ENCODE data around the gene ASB2. TPM values are rescaled to one million over a fixed set of nuclear protein-coding genes. Genes with fewer than 3 reads are reported as not detected.

The ASB2 gene
- total and polyA plus RNA-seq, 2 of the 8 experiments (the other 6 are each of a cell fraction or from before 2014, with no cell fraction given), result 1.0 to 2.1 TPM

DNA sequence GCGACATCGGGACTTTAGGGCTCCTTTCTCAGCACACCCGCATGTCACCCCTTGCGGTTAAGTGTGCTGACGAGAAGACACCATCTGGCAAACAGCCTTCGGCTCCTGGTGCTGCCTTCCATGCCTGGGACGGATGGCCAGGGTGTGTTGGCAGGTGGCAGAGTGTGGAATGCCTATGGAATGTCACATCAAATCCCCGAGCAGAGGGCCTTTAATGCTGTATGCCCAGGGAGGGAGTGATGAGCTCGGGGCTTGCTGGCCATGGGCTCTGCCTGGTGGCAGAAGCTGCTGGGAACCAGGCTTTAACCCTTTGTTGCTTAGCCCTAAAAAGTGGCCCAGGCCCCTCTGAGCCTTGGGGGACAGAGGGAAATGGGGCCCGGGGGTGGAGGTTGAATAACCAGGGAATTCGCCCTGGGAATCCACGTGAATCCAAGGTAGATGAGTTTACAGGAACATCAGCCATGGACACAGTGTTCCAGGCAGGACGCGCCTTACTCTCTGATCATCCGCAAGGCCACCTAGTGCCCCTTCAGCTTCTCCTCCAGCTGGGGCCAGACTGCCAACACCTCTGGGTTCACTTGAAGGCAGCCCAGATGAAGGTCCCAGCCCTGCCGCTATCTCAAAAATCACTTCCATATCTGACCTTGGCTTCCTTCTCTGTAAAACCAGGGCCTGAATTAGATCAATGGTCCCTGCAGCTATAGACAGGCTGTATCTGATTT, 31.9 kb downstream of the ASB2 start:
- no peak overlapping the region for H3K14ac ChIP-seq (ENCODE audit: insufficient read length)
- H3K23ac ChIP-seq (ENCODE audit: insufficient read length), result no peak overlapping the region
- no peak overlapping the region for H2BK5ac ChIP-seq (ENCODE audit: low read depth, low read length)
- POLR2A ChIA-PET (ENCODE audit: partially characterized antibody), result interaction anchor here (1.9 kb wide), 1 partner anchor 31 kb away, joined by 4 read pairs; no protein-coding TSS in a partner anchor
- no peak overlapping the region for H2BK20ac ChIP-seq (ENCODE audit: low read length)
- H2BK12ac ChIP-seq (ENCODE audit: low read depth, low read length), result no peak overlapping the region
- H3K9me3 ChIP-seq (ENCODE audit: insufficient read depth in 2 of 2, low read depth in 1 of 2, low read length in 1 of 2), result no peaks in the 10 kb centered on the region
- no peaks in the 10 kb centered on the region for H3K79me1 ChIP-seq (ENCODE audit: low read depth, low read length)
- H3K79me2 ChIP-seq (ENCODE audit: control insufficient read depth in 1 of 2, insufficient read depth in 2 of 2, low read length in 2 of 2), result no peaks in the 10 kb centered on the region
- CTCF ChIA-PET (ENCODE audit: partially characterized antibody), result interaction anchor here (1.6 to 20.5 kb wide), 5 partner anchors 9 to 55 kb away, joined by 5 to 484 read pairs (median 32); partner anchors contain the start of gene CCDC197
- TF ChIP-seq RNF2 (IDR thresholded peaks at IDR 0.05; ENCODE audit: borderline replicate concordance, low read depth, low read length, missing control alignments, poor library complexity, severe bottlenecking) (no peak), RXRA (IDR thresholded peaks at IDR 0.05; ENCODE audit: insufficient read depth, low read depth, low read length) (no peak), TEAD4 (IDR thresholded peaks at IDR 0.05; ENCODE audit: low read depth, low read length) (peak; percentile 45; the same call in 1 of the 2 replicates), POLR2AphosphoS5 (IDR thresholded peaks at IDR 0.05; ENCODE audit: low read depth, low read length) (no peak), EP300 (IDR thresholded peaks at IDR 0.05; ENCODE audit: borderline replicate concordance in 1 of 2, low read depth in 2 of 2, low read length in 2 of 2) (no peak), GTF2F1 (IDR thresholded peaks at IDR 0.05; ENCODE audit: borderline replicate concordance, low read depth, low read length) (no peak), FOSL1 (IDR thresholded peaks at IDR 0.05; ENCODE audit: insufficient read depth, low read depth, low read length) (no peak)
- TF ChIP-seq, protein P1, sequence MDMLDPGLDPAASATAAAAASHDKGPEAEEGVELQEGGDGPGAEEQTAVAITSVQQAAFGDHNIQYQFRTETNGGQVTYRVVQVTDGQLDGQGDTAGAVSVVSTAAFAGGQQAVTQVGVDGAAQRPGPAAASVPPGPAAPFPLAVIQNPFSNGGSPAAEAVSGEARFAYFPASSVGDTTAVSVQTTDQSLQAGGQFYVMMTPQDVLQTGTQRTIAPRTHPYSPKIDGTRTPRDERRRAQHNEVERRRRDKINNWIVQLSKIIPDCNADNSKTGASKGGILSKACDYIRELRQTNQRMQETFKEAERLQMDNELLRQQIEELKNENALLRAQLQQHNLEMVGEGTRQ (IDR thresholded peaks at IDR 0.05; ENCODE audit: low read length), result no peak
- no peak overlapping the region for H3K4me3 ChIP-seq (ENCODE audit: extremely low read depth in 1 of 4, insufficient read depth in 2 of 4, low read depth in 3 of 4, low read length in 4 of 4)
- H4K91ac ChIP-seq (replicated peaks; ENCODE audit: insufficient read length, low read length), result no peak overlapping the region
- no peak for DNase-seq (ENCODE audit: low read depth in 1 of 2, low spot score in 2 of 2)
- H2BK120ac ChIP-seq (replicated peaks; ENCODE audit: low read depth, low read length), result no peak overlapping the region
- H3K27ac ChIP-seq (ENCODE audit: low read depth, low read length), result no peak overlapping the region
- H3K4me2 ChIP-seq (ENCODE audit: insufficient read depth in 1 of 2, low read depth in 2 of 2, low read length in 2 of 2), result no peak overlapping the region
- WGBS, 2 experiments (ENCODE audit: extremely low coverage in 1 of 2, insufficient coverage in 1 of 2, insufficient read length in 1 of 2, insufficient replicate concordance in 2 of 2, low coverage in 1 of 2, low lambda C conversion rate in 2 of 2, missing lambda C conversion rate in 1 of 2), result 86% methylated on average over 16 of the region's 16 CpGs; no CpG with 5 or more reads in 1 of the 2 experiments
- no peaks in the 10 kb centered on the region for H4K20me1 ChIP-seq (replicated peaks in 1 of 2; ENCODE audit: control insufficient read depth in 1 of 2, insufficient read depth in 2 of 2, low read length in 2 of 2)
- peaks cover under 1% of the 10 kb centered on the region; the same call in 1 of the 2 replicates for H3K23me2 ChIP-seq (ENCODE audit: low read depth, low read length)
- no peak overlapping the region for H3K9ac ChIP-seq (replicated peaks in 1 of 4; ENCODE audit: extremely low read depth in 1 of 4, low read depth in 3 of 4, low read length in 3 of 4)
- H3K4me1 ChIP-seq (replicated peaks in 1 of 4; ENCODE audit: control insufficient read depth in 3 of 4, insufficient read depth in 4 of 4, low read length in 3 of 4), result peaks cover 0 to 9% (median 4%) of the 10 kb centered on the region in 4 experiments; a peak in 3 of 7 replicates
- no peak overlapping the region for H4K8ac ChIP-seq (ENCODE audit: extremely low read depth, insufficient read depth, low read length)
- no peaks in the 10 kb centered on the region; a peak in 1 of 8 replicates for H3K36me3 ChIP-seq (ENCODE audit: control insufficient read depth in 2 of 4, insufficient read depth in 4 of 4, low read length in 3 of 4)
- FAIRE-seq, result no peak
- no peak overlapping the region for H4K5ac ChIP-seq (ENCODE audit: insufficient read length, low read depth, low read length)
- H2AFZ ChIP-seq (ENCODE audit: low read length), result no peak overlapping the region
- no peak overlapping the region for H3K18ac ChIP-seq (ENCODE audit: extremely low read depth, low read length)
- peaks cover 0 to 7% (median 3%) of the 10 kb centered on the region in 4 experiments; a peak in 2 of 7 replicates for H3K27me3 ChIP-seq (replicated peaks in 1 of 4; ENCODE audit: control insufficient read depth in 3 of 4, extremely low read depth in 1 of 4, insufficient read depth in 3 of 4, low read length in 3 of 4)
- no peak overlapping the region for H3K56ac ChIP-seq (replicated peaks; ENCODE audit: insufficient read length, low read depth, low read length)
- no peak overlapping the region for H2BK15ac ChIP-seq (ENCODE audit: low read length)
- no peak overlapping the region for H3K4ac ChIP-seq (replicated peaks; ENCODE audit: insufficient read length, low read depth, low read length)
- no peak overlapping the region for H2AK5ac ChIP-seq (ENCODE audit: low read depth, low read length)
